ENCODE results near the gene SEC14L1.

The SEC14L1 gene

GRCh38 chr17:77217123-77217522 lies 76.4 kb downstream of the SEC14L1 start:
- no peak for FAIRE-seq

GRCh38 chr17:77217566-77217965 lies 76.8 kb downstream of the SEC14L1 start:
- FAIRE-seq, result no peak

GRCh38 chr17:77218902-77219301 lies 78.1 kb downstream of the SEC14L1 start:
- no peak for FAIRE-seq

- no peak for FAIRE-seq
These were observed 81.6 kb downstream of the SEC14L1 start for GRCh38 chr17:77222356-77222755.

GRCh38 chr17:77223642-77224420 lies 83.1 kb downstream of the SEC14L1 start:
- no peak for FAIRE-seq

GRCh38 chr17:77225265-77225664 lies 84.5 kb downstream of the SEC14L1 start:
- FAIRE-seq, result no peak

GRCh38 chr17:77227461-77228240 lies 86.9 kb downstream of the SEC14L1 start:
- FAIRE-seq, result no peak

GRCh38 chr17:77228241-77228752 lies 87.5 kb downstream of the SEC14L1 start:
- FAIRE-seq, result no peak

- no peak for FAIRE-seq
These were observed 88.0 kb downstream of the SEC14L1 start for GRCh38 chr17:77228816-77229215.

GRCh38 chr17:77229786-77230435 lies 89.1 kb downstream of the SEC14L1 start:
- no peak for FAIRE-seq

- FAIRE-seq, result no peak
These were observed 89.7 kb downstream of the SEC14L1 start for GRCh38 chr17:77230436-77230830.

GRCh38 chr17:77231076-77231871 lies 90.5 kb downstream of the SEC14L1 start:
- no peak for FAIRE-seq

- FAIRE-seq, result no peak
These were observed 92.4 kb downstream of the SEC14L1 start for GRCh38 chr17:77233127-77233526.

- no peak for FAIRE-seq
These were observed 93.0 kb downstream of the SEC14L1 start for GRCh38 chr17:77233635-77234334.

GRCh38 chr17:77234695-77235094 lies 93.9 kb downstream of the SEC14L1 start:
- FAIRE-seq, result no peak

GRCh38 chr17:77235370-77235941 lies 94.7 kb downstream of the SEC14L1 start:
- no peak for FAIRE-seq

- no peak for FAIRE-seq
These were observed 96.7 kb downstream of the SEC14L1 start for GRCh38 chr17:77237232-77238008.

- no peak for FAIRE-seq
These were observed 100.2 kb downstream of the SEC14L1 start for GRCh38 chr17:77240976-77241375.

GRCh38 chr17:77242118-77242851 lies 101.5 kb downstream of the SEC14L1 start:
- no peak for FAIRE-seq

All from colon (tissue), 2 donors.